ENCODE results near the gene NRXN3. TPM values are rescaled to one million over a fixed set of nuclear protein-coding genes. Genes with fewer than 3 reads are reported as not detected.

Gene NRXN3
- total RNA-seq, 1 donor from 2014 or later = 5.9 TPM

DNA sequence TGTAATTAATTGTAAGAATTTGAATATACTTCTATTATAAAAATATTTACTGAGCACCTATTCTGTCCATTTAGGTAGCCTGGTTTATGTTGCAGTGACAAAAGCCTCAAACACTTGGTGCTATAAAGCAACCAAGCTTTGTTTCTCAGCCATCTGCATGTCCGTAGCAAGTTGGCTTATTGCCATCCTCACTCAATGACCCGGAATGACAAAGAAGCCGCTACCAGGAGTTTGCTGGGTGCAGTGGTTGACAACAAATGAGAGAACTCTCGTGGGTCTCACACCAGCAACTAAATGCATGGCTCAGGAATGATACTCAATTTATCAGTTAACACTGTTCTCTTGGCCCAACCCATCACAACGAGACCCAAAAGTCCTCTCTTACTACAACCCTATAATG lies 1488.0 kb downstream of the NRXN3 start:
- Mint-ChIP-seq H3K4me3 (no peak overlapping the region), H3K9me3 (peaks cover 5% of the 10 kb centered on the region), H3K4me1 (peaks cover 9% of the 10 kb centered on the region), H3K27ac (no peak overlapping the region), H3K27me3 (ENCODE audit: insufficient read depth, low read depth) (no peaks in the 10 kb centered on the region), H3K36me3 (peaks cover 2% of the 10 kb centered on the region)
- Histone ChIP-seq H3K4me2 (no peak overlapping the region), H4K20me1 (ENCODE audit: low read depth) (no peaks in the 10 kb centered on the region), H2AFZ (replicated peaks) (no peak overlapping the region), H3K9ac (no peak overlapping the region), H3F3A (ENCODE audit: low read depth) (no peaks in the 10 kb centered on the region), H3K79me2 (ENCODE audit: low read depth) (no peaks in the 10 kb centered on the region), H3K27ac (no peak overlapping the region), H3K4me3 (no peak overlapping the region), H3K27me3 (no peaks in the 10 kb centered on the region), H3K4me1 (peaks cover 5% of the 10 kb centered on the region), H3K36me3 (no peaks in the 10 kb centered on the region), H3K9me3 (ENCODE audit: low read depth) (no peaks in the 10 kb centered on the region)
- TF ChIP-seq EZH2 (IDR thresholded peaks at IDR 0.05) (no peak), EZH2phosphoT487 (IDR thresholded peaks at IDR 0.05) (no peak), CTCF (IDR thresholded peaks at IDR 0.05) (no peak)
- DNase-seq (ENCODE audit: low spot score) = no peak

DNA sequence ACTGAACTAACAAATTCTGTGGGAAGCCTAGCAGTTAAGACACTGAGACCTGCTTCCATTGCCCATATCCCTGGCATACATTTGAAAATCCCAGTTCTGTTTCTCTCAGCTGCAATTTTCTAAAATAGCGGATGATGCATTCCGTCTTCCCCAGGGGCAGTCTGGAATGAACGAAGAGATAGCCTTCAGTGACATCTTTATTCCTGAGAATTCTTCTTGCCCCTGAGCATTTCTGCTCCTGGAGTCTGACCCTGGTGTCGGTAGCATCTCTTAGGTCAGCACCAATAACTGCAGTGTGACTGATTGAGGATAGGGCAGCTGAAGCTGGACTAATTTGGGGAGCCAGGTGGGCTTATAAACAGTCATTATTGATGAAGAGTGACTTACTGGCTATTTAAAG lies 1488.6 kb downstream of the NRXN3 start:
- peaks cover 2% of the 10 kb centered on the region for H3K36me3 Mint-ChIP-seq
- H3K4me1 ChIP-seq = peaks cover 5% of the 10 kb centered on the region
- H3K36me3 ChIP-seq = no peaks in the 10 kb centered on the region
- no peaks in the 10 kb centered on the region for H3F3A ChIP-seq (ENCODE audit: low read depth)
- H3K27me3 ChIP-seq = no peaks in the 10 kb centered on the region
- peaks cover 5% of the 10 kb centered on the region for H3K9me3 Mint-ChIP-seq
- no peaks in the 10 kb centered on the region for H3K9me3 ChIP-seq (ENCODE audit: low read depth)
- no peak overlapping the region for H2AFZ ChIP-seq (replicated peaks)
- no peaks in the 10 kb centered on the region for H3K79me2 ChIP-seq (ENCODE audit: low read depth)
- H3K4me3 Mint-ChIP-seq = no peak overlapping the region
- no peak overlapping the region for H3K27ac Mint-ChIP-seq
- H3K4me1 Mint-ChIP-seq = peaks cover 9% of the 10 kb centered on the region
- no peaks in the 10 kb centered on the region for H3K27me3 Mint-ChIP-seq (ENCODE audit: insufficient read depth, low read depth)
- H4K20me1 ChIP-seq (ENCODE audit: low read depth) = no peaks in the 10 kb centered on the region
- no peak overlapping the region for H3K4me3 ChIP-seq
- TF ChIP-seq CTCF (IDR thresholded peaks at IDR 0.05) (no peak), EZH2phosphoT487 (IDR thresholded peaks at IDR 0.05) (no peak), EZH2 (IDR thresholded peaks at IDR 0.05) (no peak)
- H3K4me2 ChIP-seq = no peak overlapping the region
- no peak overlapping the region for H3K9ac ChIP-seq
- no peak for DNase-seq (ENCODE audit: low spot score)
- no peak overlapping the region for H3K27ac ChIP-seq

- no peaks in the 10 kb centered on the region for H3K79me2 ChIP-seq (ENCODE audit: low read depth)
- H3K36me3 Mint-ChIP-seq = peaks cover 4% of the 10 kb centered on the region
- H2AFZ ChIP-seq (replicated peaks) = no peak overlapping the region
- H3K9me3 ChIP-seq (ENCODE audit: low read depth) = no peaks in the 10 kb centered on the region
- DNase-seq (ENCODE audit: low spot score) = no peak
- TF ChIP-seq EZH2phosphoT487 (IDR thresholded peaks at IDR 0.05) = no peak
- TF ChIP-seq EZH2 (IDR thresholded peaks at IDR 0.05) = no peak
- TF ChIP-seq CTCF (IDR thresholded peaks at IDR 0.05) = no peak
- no peaks in the 10 kb centered on the region for H3K27me3 ChIP-seq
- H3K9me3 Mint-ChIP-seq = peaks cover 5% of the 10 kb centered on the region
- no peak overlapping the region for H3K9ac ChIP-seq
- no peak overlapping the region for H3K27ac ChIP-seq
- H4K20me1 ChIP-seq (ENCODE audit: low read depth) = no peaks in the 10 kb centered on the region
- H3K4me1 ChIP-seq = peaks cover 5% of the 10 kb centered on the region
- no peaks in the 10 kb centered on the region for H3F3A ChIP-seq (ENCODE audit: low read depth)
- no peaks in the 10 kb centered on the region for H3K27me3 Mint-ChIP-seq (ENCODE audit: insufficient read depth, low read depth)
- peaks cover 9% of the 10 kb centered on the region for H3K4me1 Mint-ChIP-seq
- H3K4me2 ChIP-seq = no peak overlapping the region
- no peak overlapping the region for H3K4me3 ChIP-seq
- H3K4me3 Mint-ChIP-seq = no peak overlapping the region
- no peaks in the 10 kb centered on the region for H3K36me3 ChIP-seq
- no peak overlapping the region for H3K27ac Mint-ChIP-seq
Measured at GRCh38 chr14:79660053-79660939, 1490.1 kb downstream of the NRXN3 start.
